WI38 (cell line): ENCODE results near the gene HPRT1.

ENCODE experiments used
- H3K4me3 ChIP-seq: 2 replicates; pipeline ENCODE4 v1.5.1; 2011; ENCODE audit warnings: low read depth, mild to moderate bottlenecking, control low read depth, low read length
- TF ChIP-seq, protein P1 (sequence below): IDR thresholded peaks from 2 replicates; pipeline ENCODE4 v1.5.1; 2012; ENCODE audit warnings: low read depth, mild to moderate bottlenecking, control low read depth, low read length

HPRT1 gene

DNA sequence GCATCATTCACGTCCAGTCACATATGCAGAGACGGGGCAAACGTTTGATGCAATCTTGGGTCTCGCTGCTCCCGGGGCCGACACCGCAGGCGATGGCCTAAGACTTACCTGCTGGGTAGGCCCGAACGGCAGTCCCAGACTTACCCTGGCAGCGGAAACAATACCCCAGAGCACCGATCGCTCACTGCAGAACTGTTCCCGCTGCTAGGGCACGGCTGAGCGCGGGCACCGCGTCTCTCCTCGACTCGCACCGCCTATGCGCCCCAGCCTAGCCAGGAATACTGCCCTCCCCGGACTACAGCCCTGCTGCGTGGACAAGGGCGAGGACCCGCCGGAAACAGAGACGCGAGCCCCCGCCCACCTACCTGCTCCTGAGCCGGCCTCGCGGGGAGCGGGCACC lies 86.2 kb downstream of the HPRT1 start:
- peak overlapping the region; percentile 66 for H3K4me3 ChIP-seq
- TF ChIP-seq, protein P1, sequence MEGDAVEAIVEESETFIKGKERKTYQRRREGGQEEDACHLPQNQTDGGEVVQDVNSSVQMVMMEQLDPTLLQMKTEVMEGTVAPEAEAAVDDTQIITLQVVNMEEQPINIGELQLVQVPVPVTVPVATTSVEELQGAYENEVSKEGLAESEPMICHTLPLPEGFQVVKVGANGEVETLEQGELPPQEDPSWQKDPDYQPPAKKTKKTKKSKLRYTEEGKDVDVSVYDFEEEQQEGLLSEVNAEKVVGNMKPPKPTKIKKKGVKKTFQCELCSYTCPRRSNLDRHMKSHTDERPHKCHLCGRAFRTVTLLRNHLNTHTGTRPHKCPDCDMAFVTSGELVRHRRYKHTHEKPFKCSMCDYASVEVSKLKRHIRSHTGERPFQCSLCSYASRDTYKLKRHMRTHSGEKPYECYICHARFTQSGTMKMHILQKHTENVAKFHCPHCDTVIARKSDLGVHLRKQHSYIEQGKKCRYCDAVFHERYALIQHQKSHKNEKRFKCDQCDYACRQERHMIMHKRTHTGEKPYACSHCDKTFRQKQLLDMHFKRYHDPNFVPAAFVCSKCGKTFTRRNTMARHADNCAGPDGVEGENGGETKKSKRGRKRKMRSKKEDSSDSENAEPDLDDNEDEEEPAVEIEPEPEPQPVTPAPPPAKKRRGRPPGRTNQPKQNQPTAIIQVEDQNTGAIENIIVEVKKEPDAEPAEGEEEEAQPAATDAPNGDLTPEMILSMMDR = no peak

DNA sequence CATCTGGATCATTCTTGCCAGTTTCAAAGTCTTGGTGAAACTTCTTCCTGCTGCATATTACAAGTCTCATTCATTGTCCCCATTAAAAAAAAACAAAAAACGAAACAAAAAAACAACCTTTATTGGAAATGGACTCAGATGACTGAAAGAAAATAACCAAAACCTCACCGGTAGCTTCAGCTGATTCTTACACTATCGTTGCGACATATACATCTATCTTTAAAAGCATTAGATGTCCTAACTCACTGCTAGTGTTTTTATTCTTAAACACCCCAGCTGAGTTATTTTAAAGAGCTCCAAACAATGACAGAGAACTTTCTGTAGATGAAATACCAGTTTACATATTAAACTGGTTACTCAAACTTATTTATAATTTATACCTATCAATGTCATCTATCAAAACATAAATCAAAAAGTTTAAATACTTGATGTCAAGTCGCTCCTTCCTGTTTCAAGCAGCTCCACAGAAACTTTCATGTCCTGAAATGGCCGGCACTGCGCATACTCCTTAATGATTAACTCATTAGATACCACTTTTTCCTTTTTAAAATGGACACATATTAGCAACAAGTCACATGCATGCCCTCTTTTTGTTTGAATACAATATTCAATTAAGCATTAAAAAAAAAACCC lies 87.2 kb downstream of the HPRT1 start:
- H3K4me3 ChIP-seq = peak overlapping the region; percentile 66
- TF ChIP-seq, protein P1 = no peak

DNA sequence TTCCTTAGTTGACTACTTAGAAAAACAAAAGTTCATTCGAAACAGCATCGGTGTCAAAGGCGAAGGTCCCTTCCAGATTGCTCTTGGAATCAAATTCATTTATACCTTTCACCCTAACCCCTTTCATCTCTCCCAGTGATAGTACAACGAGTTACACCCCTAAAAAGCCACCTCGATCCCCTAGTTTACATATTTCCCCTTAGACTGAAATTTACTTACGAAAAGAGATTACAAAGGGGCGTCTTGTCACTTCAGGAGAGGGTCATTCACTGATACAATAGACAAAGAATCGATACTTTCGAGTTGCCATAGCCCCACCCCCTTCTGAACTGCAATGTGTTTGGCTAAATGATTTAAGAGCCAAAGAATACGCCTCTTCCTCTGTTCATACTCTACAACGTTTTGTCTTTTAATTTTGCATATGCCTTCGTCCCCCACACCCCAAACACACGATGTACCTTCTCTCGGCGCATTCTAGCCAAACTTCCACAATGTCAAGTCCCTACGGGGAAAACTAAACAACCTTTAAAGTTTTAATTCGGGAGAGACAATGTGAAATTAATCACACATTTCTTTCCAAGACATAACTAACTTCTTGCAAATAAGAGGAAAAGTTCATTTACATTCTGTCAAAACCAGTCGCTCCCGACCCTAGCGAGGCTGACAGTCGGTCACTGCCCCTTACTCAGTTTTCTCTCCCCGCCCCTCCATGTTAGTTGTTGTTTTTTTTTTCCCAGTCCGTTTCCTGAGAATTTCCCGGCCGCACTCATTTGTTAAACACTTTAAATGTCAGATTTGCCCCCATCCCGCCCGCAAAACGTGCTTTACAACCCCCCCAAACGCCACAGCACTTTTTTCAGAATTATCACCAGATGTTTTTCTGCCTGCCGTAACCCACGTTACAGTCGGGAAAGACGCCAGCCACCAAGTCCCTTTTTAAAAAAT lies 88.6 kb downstream of the HPRT1 start:
- H3K4me3 ChIP-seq = peak overlapping the region; percentile 66
- TF ChIP-seq, protein P1 = no peak
